ENCODE data around the gene INPP4A. TPM values are rescaled to one million over a fixed set of nuclear protein-coding genes. Genes with fewer than 3 reads are reported as not detected.

INPP4A gene
- total RNA-seq, 2 donors from 2014 or later = 12.7 to 18.2 TPM

- Histone ChIP-seq H3K4me3 (no peak overlapping the region), H3K4me1 (peaks cover 5 to 77% of the 10 kb centered on the region in 2 donors), H3K9me3 (no peaks in the 10 kb centered on the region), H3K36me3 (no peaks in the 10 kb centered on the region), H3K27me3 (no peaks in the 10 kb centered on the region), H3K27ac (peak overlapping the region; percentile 40 to 70)
- TF ChIP-seq CTCF (IDR thresholded peaks at IDR 0.05) = no peak
- peak; percentile 60 for DNase-seq (ENCODE audit: low spot score)
These were observed 59.9 kb downstream of the INPP4A start for GRCh38 chr2:98504381-98505109.

- Histone ChIP-seq H3K36me3 (no peaks in the 10 kb centered on the region), H3K27me3 (no peaks in the 10 kb centered on the region), H3K9me3 (no peaks in the 10 kb centered on the region), H3K4me3 (no peak overlapping the region), H3K4me1 (peaks cover 5 to 77% of the 10 kb centered on the region in 2 donors), H3K27ac (peak overlapping the region; percentile 40 to 70)
- DNase-seq (ENCODE audit: low spot score) = peak; percentile 69
- no peak for TF ChIP-seq CTCF (IDR thresholded peaks at IDR 0.05)
These were observed 60.7 kb downstream of the INPP4A start for GRCh38 chr2:98505311-98505808.

GRCh38 chr2:98505971-98506664 is 61.5 kb downstream of the INPP4A start:
- Histone ChIP-seq H3K9me3 (no peaks in the 10 kb centered on the region), H3K4me1 (peaks cover 5 to 77% of the 10 kb centered on the region in 2 donors), H3K27ac (peak overlapping the region in 1 of 2 donors; percentile 40), H3K27me3 (no peaks in the 10 kb centered on the region), H3K4me3 (no peak overlapping the region), H3K36me3 (no peaks in the 10 kb centered on the region)
- no peak for TF ChIP-seq CTCF (IDR thresholded peaks at IDR 0.05)
- DNase-seq (ENCODE audit: low spot score) = peak; percentile 55

- no peak for DNase-seq (ENCODE audit: low spot score)
- peaks cover 5 to 73% of the 10 kb centered on the region in 2 donors for H3K4me1 ChIP-seq
- H3K27me3 ChIP-seq = no peaks in the 10 kb centered on the region
- H3K4me3 ChIP-seq = no peak overlapping the region
- H3K36me3 ChIP-seq = no peaks in the 10 kb centered on the region
- no peak for TF ChIP-seq CTCF (IDR thresholded peaks at IDR 0.05)
- no peaks in the 10 kb centered on the region for H3K9me3 ChIP-seq
- no peak overlapping the region for H3K27ac ChIP-seq
These were observed 62.2 kb downstream of the INPP4A start for GRCh38 chr2:98506881-98507280.

- DNase-seq (ENCODE audit: low spot score) = no peak
- no peak for TF ChIP-seq CTCF (IDR thresholded peaks at IDR 0.05)
These were observed 62.8 kb downstream of the INPP4A start for GRCh38 chr2:98507461-98507860.

More at GRCh38 chr2:98507461-98507860, 62.8 kb downstream of the INPP4A start:
- H3K4me1 ChIP-seq = peaks cover 5 to 68% of the 10 kb centered on the region in 2 donors
- H3K27me3 ChIP-seq = no peaks in the 10 kb centered on the region
- no peaks in the 10 kb centered on the region for H3K9me3 ChIP-seq
- H3K4me3 ChIP-seq = no peak overlapping the region
- no peaks in the 10 kb centered on the region for H3K36me3 ChIP-seq
- peak overlapping the region; percentile 49 to 67 for H3K27ac ChIP-seq

Measured in right atrium auricular region (tissue), 2 donors.